Mucosa of descending colon (tissue), 3 donors: ENCODE results near the gene FOXL1. TPM values are rescaled to one million over a fixed set of nuclear protein-coding genes. Genes with fewer than 3 reads are reported as not detected.
"Not testable (repeated sequence)": the region's sequence is repeated elsewhere in the genome, so short reads cannot be mapped to it uniquely, and the experiment has no call there.

Experiments
- ATAC-seq: fragments of 200-7000 bp; cut with Tn5 transposase; one replicate; pipeline ENCODE4 v1.9.1; 2020; ENCODE audit warnings: mild to moderate bottlenecking, moderate library complexity
- DNase-seq, 3 donors: peaks; one replicate each; pipeline ENCODE4 v3.0.0-alpha.2; 2020
- H3K36me3 ChIP-seq: fragments of 200-600 bp; one replicate; pipeline ENCODE4 v1.8.0; 2021; ENCODE audit warnings: low read depth, mild to moderate bottlenecking
- H3K4me1 ChIP-seq: fragments of 200-600 bp; one replicate; pipeline ENCODE4 v1.8.0; 2021; ENCODE audit warnings: low read depth, mild to moderate bottlenecking
- H3K4me3 ChIP-seq: fragments of 200-600 bp; one replicate; pipeline ENCODE4 v1.8.0; 2021; ENCODE audit warnings: mild to moderate bottlenecking
- H3K9me3 ChIP-seq: fragments of 200-600 bp; one replicate; pipeline ENCODE4 v1.8.0; 2021; ENCODE audit warnings: mild to moderate bottlenecking
- CTCF ChIP-seq: fragments of 200-600 bp; IDR thresholded peaks from one replicate; pipeline ENCODE4 v1.8.0; 2022; ENCODE audit warnings: antibody characterized with exemption, mild to moderate bottlenecking
- intact Hi-C, 2 donors: fragments of 100-400 bp; cut with DNase I in 1 of 2; cut with micrococcal nuclease in 1 of 2; formaldehyde crosslinking; loops; one replicate each; pipeline versions ENCODE4 v1.11.0 to v1.11.1; 2022; cut with DNase I, micrococcal nuclease
- total RNA-seq, 3 donors: library from RNA; stranded (reverse); fragmentation: NEBNext Ultra II Directional in 2 of 3; extraction: Animal tissue kit (Norgen Biotek cat#: 25700) in 2 of 3; gene quantifications; one replicate each; pipeline versions ENCODE4 v1.2.1 to v1.2.4, GENCODE V29; 2021 to 2023
- donor health status: DM: no; HTN: no; CAD: no; lungs with moderate emphysema.
- donor health status: DM: no; HTN: no; CAD: no.
- donor health status: DM: no; HTN: yes; CAD: no.

FOXL1 gene
- total RNA-seq, 3 donors from 2014 or later: 1.1 to 3.6 (median 2.4) TPM

DNA sequence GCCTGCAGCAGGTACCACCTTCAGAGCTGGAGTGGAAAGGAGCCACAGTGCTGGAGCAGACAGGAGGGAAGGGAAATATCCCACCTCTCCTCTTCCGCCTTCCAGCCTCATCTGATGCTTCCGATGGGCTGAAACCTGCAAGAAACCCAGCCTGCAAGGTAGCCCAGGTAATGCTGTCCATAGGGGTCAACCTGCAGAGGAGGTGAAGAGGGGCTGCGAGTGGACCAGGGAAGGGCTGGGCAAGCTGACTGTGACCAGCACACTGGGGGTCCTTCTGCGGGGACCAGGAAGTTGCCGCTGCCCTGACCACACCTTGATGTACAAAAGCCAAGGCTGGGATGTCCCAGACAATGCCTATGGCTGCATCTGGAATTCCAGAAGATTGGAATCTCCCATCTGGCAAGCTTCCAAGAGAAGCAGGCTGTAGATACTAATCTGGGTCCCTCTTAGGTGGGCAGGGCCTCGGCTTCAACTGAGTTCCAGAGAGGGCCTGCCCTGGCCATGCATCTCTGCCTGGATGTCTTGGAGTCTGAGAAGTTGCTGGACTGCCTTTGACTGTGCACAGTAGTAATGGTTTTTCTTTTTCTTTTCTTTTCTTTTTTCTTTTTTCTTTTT is 5.8 kb downstream of the FOXL1 start:
- Histone ChIP-seq H3K4me1 (no peaks in the 10 kb centered on the region), H3K36me3 (no peaks in the 10 kb centered on the region), H3K4me3 (no peak overlapping the region), H3K9me3 (no peaks in the 10 kb centered on the region)
- DNase-seq: no peak
- no peak for TF ChIP-seq CTCF
- ATAC-seq: no peak
- intact Hi-C loops: no loop called here

DNA sequence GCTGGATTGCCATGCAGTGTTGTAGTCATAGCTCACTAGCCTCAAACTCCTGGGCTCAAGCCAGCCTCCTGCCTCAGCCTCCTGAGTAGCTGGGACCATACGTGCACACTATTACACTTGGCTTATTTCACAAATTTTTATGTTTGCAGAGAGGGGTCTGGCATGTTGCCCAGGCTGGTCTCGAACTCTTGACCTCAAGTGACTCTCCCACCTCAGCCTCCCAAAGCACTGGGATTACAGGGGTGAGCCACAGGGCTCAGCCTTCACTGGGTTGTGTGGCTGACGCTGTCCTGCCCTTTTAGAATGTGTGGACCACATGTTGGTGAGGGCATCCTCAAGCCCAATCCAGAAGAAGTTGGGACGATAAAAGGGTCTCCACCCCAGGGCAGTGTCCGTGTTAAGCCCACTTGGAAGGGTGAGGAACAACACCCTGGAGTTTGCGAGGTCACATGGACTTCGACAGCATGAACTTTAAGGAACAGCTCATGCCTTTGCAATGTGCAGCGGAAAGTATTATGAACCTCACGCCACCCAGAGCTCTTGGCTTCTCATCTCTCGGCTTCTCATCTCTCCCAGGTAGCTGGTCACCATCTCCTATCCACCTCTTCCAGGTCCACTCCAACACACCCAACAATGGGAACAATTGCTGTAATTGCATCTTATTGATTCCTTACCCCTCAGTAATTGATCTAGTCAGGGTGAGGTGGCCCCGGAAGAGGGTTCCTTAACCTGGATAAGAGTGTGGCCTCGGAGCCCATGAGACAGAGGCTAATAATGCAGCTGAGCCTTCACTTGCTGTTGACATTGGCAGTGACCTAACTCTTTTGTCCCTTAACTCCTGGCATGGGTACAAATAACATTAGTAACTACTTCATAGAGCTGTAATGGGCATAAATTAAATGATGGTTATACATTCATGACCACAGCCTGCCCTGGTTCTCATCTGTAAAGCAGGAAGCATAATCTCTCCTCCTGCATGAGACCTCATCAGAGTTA is 6.7 kb downstream of the FOXL1 start:
- no peak overlapping the region for H3K4me3 ChIP-seq
- TF ChIP-seq CTCF: no peak
- intact Hi-C loops: no loop called here
- no peaks in the 10 kb centered on the region for H3K36me3 ChIP-seq
- H3K9me3 ChIP-seq: no peaks in the 10 kb centered on the region
- ATAC-seq (no peak), DNase-seq (no peak)
- H3K4me1 ChIP-seq: no peaks in the 10 kb centered on the region

DNA sequence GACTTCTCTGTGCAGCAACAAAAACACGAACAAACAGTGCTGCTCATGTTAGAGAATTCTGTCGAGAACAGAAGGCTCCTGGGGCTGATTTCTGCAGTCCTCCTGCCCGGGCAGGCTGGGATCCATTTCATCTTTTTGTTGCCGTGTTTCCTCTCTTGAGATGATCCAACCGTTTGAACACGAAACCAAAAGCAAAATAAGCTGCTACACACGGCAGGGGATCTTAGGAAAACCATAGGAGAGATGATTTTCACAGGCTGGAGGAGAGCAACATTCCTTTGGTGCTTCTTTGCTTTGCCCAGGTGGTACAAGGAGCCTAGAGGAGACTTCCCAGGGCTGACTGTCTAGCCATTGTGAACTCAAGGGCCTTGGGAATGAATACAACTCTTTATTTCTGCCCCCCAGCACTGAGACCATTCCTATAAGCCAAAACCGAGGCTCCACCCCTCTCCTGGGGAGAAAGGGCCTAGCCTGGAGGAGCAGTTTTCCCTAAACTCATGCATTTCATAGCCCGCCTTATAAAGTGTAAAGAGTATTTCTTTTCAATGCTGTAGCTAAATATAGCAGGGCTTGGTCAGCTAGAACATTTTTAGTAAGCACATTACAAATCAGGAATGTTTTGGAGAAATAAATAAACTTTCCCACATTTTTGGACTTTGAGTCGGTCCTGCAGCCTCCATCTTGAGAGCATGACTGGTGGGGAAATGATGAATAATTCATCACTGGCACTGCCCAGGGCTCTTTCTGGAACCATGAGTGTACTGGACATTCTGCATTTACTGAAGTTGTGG is 7.7 kb downstream of the FOXL1 start:
- ATAC-seq (no peak), DNase-seq (no peak)
- intact Hi-C loops: no loop called here
- no peaks in the 10 kb centered on the region for H3K36me3 ChIP-seq
- no peaks in the 10 kb centered on the region for H3K4me1 ChIP-seq
- no peak overlapping the region for H3K4me3 ChIP-seq
- H3K9me3 ChIP-seq: no peaks in the 10 kb centered on the region
- no peak for TF ChIP-seq CTCF

DNA sequence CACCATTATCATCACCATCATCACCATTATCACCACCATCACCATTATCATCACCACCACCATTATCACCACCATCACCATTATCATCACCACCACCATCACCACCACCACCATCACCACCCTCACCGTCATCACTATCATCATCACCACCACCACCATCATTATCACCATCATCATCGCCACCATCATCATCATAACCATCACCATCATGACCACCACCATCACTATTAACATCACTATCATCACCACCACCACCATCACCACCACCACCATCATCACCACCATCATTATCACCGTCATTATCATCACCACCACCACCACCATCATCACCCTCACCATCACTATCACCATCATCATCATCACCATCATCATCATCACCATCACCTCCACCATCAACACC is 9.1 kb downstream of the FOXL1 start:
- Histone ChIP-seq H3K4me1 (no peaks in the 10 kb centered on the region), H3K4me3 (no peak overlapping the region), H3K36me3 (no peaks in the 10 kb centered on the region), H3K9me3 (no peaks in the 10 kb centered on the region)
- no peak for TF ChIP-seq CTCF
- intact Hi-C loops: no loop called here
- DNase-seq (no peak), ATAC-seq (no peak)

GRCh38 chr16:86587955-86588354 is 9.6 kb downstream of the FOXL1 start:
- intact Hi-C loops, DNase-seq, H3K9me3 ChIP-seq, H3K4me3 ChIP-seq, H3K4me1 ChIP-seq, ATAC-seq, H3K36me3 ChIP-seq: not testable (repeated sequence)
